Measurements from ENCODE around the gene TICRR. TPM values are rescaled to one million over a fixed set of nuclear protein-coding genes. Genes with fewer than 3 reads are reported as not detected.

The TICRR gene
- total RNA-seq, 1 experiment from 2014 or later = 8.5 TPM

GRCh38 chr15:89664441-89665350, 89.4 kb downstream of the TICRR start:
- Mint-ChIP-seq H3K27ac (ENCODE audit: low read depth, unreplicated experiment) (no peak overlapping the region), H3K36me3 (ENCODE audit: insufficient read depth, unreplicated experiment) (no peaks in the 10 kb centered on the region), H3K4me3 (ENCODE audit: unreplicated experiment) (no peak overlapping the region), H3K9me3 (ENCODE audit: unreplicated experiment) (no peaks in the 10 kb centered on the region), H3K4me1 (ENCODE audit: insufficient read depth, unreplicated experiment) (peaks cover 12% of the 10 kb centered on the region), H3K27me3 (ENCODE audit: insufficient read depth, unreplicated experiment) (no peaks in the 10 kb centered on the region)
- no peak for TF ChIP-seq CTCF (IDR thresholded peaks at IDR 0.05; ENCODE audit: unreplicated experiment)
- no TSS peak for BruUV-seq (replicated peaks)
- POLR2A ChIA-PET = interaction anchor here (1.5 kb wide), 1 partner anchor 10 kb away, joined by 4 read pairs; no protein-coding TSS in a partner anchor
- DNase-seq (ENCODE audit: unreplicated experiment) = no peak
- intact Hi-C loops (cut with micrococcal nuclease) = no loop called here
- CTCF ChIA-PET = interaction anchor here (0.5 to 1.1 kb wide), 3 partner anchors 15 to 660 kb away, joined by 3 read pairs; partner anchors contain the start of gene PLIN1

- no TSS peak for BruUV-seq (replicated peaks)
- Mint-ChIP-seq H3K4me1 (ENCODE audit: insufficient read depth, unreplicated experiment) (peaks cover 12% of the 10 kb centered on the region), H3K9me3 (ENCODE audit: unreplicated experiment) (no peaks in the 10 kb centered on the region), H3K36me3 (ENCODE audit: insufficient read depth, unreplicated experiment) (no peaks in the 10 kb centered on the region), H3K27me3 (ENCODE audit: insufficient read depth, unreplicated experiment) (no peaks in the 10 kb centered on the region), H3K4me3 (ENCODE audit: unreplicated experiment) (no peak overlapping the region), H3K27ac (ENCODE audit: low read depth, unreplicated experiment) (no peak overlapping the region)
- intact Hi-C loops (cut with micrococcal nuclease) = no loop called here
- DNase-seq (ENCODE audit: unreplicated experiment) = no peak
- TF ChIP-seq CTCF (IDR thresholded peaks at IDR 0.05; ENCODE audit: unreplicated experiment) = no peak
- POLR2A ChIA-PET = no interaction called here
- CTCF ChIA-PET = interaction anchor here (0.6 to 1.3 kb wide), 3 partner anchors 14 to 95 kb away, joined by 3 to 4 read pairs (median 3); partner anchors contain the start of gene PLIN1
Measured at GRCh38 chr15:89665449-89666181, 90.3 kb downstream of the TICRR start.

- DNase-seq (ENCODE audit: unreplicated experiment) = no peak
- H3K27ac Mint-ChIP-seq (ENCODE audit: low read depth, unreplicated experiment) = no peak overlapping the region
- intact Hi-C loops (cut with micrococcal nuclease) = no loop called here
- no peaks in the 10 kb centered on the region for H3K36me3 Mint-ChIP-seq (ENCODE audit: insufficient read depth, unreplicated experiment)
- ChIA-PET CTCF (interaction anchor here (0.5 to 1.3 kb wide), 3 partner anchors 11 to 96 kb away, joined by 3 to 4 read pairs (median 3); no protein-coding TSS in a partner anchor), POLR2A (interaction anchor here (0.7 kb wide), 1 partner anchor 9 kb away, joined by 5 read pairs; no protein-coding TSS in a partner anchor)
- H3K9me3 Mint-ChIP-seq (ENCODE audit: unreplicated experiment) = no peaks in the 10 kb centered on the region
- TF ChIP-seq CTCF (IDR thresholded peaks at IDR 0.05; ENCODE audit: unreplicated experiment) = no peak
- H3K27me3 Mint-ChIP-seq (ENCODE audit: insufficient read depth, unreplicated experiment) = no peaks in the 10 kb centered on the region
- no peak overlapping the region for H3K4me3 Mint-ChIP-seq (ENCODE audit: unreplicated experiment)
- H3K4me1 Mint-ChIP-seq (ENCODE audit: insufficient read depth, unreplicated experiment) = peaks cover 12% of the 10 kb centered on the region
- BruUV-seq (replicated peaks) = no TSS peak
Measured at GRCh38 chr15:89666184-89666857, 91.1 kb downstream of the TICRR start.
